CD4-positive, alpha-beta T cell (primary cell): ENCODE data around the gene PGM5. TPM values are rescaled to one million over a fixed set of nuclear protein-coding genes. Genes with fewer than 3 reads are reported as not detected.

Experiments used
- ATAC-seq: fragments of 200-7000 bp; cut with Tn5 transposase; one replicate; pipeline ENCODE4 v1.10.0; 2022; ENCODE audit warnings: mild to moderate bottlenecking; ENCODE audit not compliant: poor library complexity
- CTCF ChIA-PET: fragments of 350-600 bp; sonication (Branson Sonifier 250); formaldehyde crosslinking; loops from one replicate; lab custom pipeline; 2021; ENCODE audit warnings: antibody characterized with exemption, inconsistent platforms; lab: Charles Lee
- POLR2A ChIA-PET: fragments of 350-600 bp; sonication (Branson Sonifier 250); formaldehyde crosslinking; loops from one replicate; lab custom pipeline; 2021; ENCODE audit warnings: antibody characterized with exemption, inconsistent platforms; lab: Charles Lee
- DNase-seq, 14 experiments: peaks; one replicate each; pipeline ENCODE4 v3.0.0-alpha.2; 2013 to 2020; ENCODE audit warnings: mixed read lengths in 2 of 14
- H3K27ac ChIP-seq, 2 donors: one replicate each; pipeline versions ENCODE4 v1.5.1 to v1.7.0; 2013; ENCODE audit warnings: low read length in 2 of 2, low read depth in 1 of 2, mild to moderate bottlenecking in 1 of 2
- H3K27me3 ChIP-seq, 2 experiments: 1 replicate in 1 of 2; 2 replicates in 1 of 2; pipeline versions ENCODE4 v1.6.1 to v1.7.0; 2013; ENCODE audit warnings: low read length in 2 of 2, control low read depth in 1 of 2, mild to moderate bottlenecking in 1 of 2, moderate library complexity in 1 of 2; ENCODE audit not compliant: insufficient read depth in 2 of 2, control insufficient read depth in 1 of 2
- H3K36me3 ChIP-seq: one replicate; pipeline ENCODE4 v1.6.1; 2013; ENCODE audit warnings: low read length, control low read depth; ENCODE audit not compliant: insufficient read depth
- H3K4me1 ChIP-seq: one replicate; pipeline ENCODE4 v1.6.1; 2013; ENCODE audit warnings: low read length, control low read depth; ENCODE audit not compliant: insufficient read depth
- H3K4me3 ChIP-seq: one replicate; pipeline ENCODE4 v1.5.1; 2013; ENCODE audit warnings: mild to moderate bottlenecking, low read length, moderate library complexity
- H3K9me3 ChIP-seq, 2 experiments: 1 replicate in 1 of 2; 2 replicates in 1 of 2; pipeline versions ENCODE4 v1.6.1 to v1.7.0; 2013; ENCODE audit warnings: low read length in 2 of 2, mild to moderate bottlenecking in 2 of 2, control low read depth in 1 of 2, moderate library complexity in 1 of 2; ENCODE audit not compliant: control insufficient read depth in 1 of 2, insufficient read depth in 1 of 2
- H3K27ac Mint-ChIP-seq: one replicate; pipeline ENCODE4 v1.8.0; 2020; ENCODE audit warnings: mixed read lengths
- H3K27me3 Mint-ChIP-seq: one replicate; pipeline ENCODE4 v1.8.0; 2021; ENCODE audit warnings: mixed read lengths
- H3K36me3 Mint-ChIP-seq: one replicate; pipeline ENCODE4 v1.8.0; 2021; ENCODE audit warnings: low read depth, mixed read lengths
- H3K4me1 Mint-ChIP-seq: one replicate; pipeline ENCODE4 v1.8.0; 2021; ENCODE audit warnings: low read depth, mixed read lengths
- H3K4me3 Mint-ChIP-seq: one replicate; pipeline ENCODE4 v1.8.0; 2020; ENCODE audit warnings: mild to moderate bottlenecking, mixed read lengths
- H3K9me3 Mint-ChIP-seq: one replicate; pipeline ENCODE4 v1.8.0; 2020; ENCODE audit warnings: mixed read lengths
- intact Hi-C, 2 experiments: fragments of 100-400 bp; cut with DNase I in 1 of 2; cut with micrococcal nuclease in 1 of 2; formaldehyde crosslinking; loops; one replicate each; pipeline versions ENCODE4 v1.15.1 to v1.9.0; 2023 to 2025; cut with DNase I, micrococcal nuclease
- total RNA-seq, 174 experiments: library from RNA in 2 of 174; stranded (reverse) in 2 of 174; gene quantifications; one replicate each; pipeline ENCODE4 v1.2.3 and lab custom pipeline; 2021 to 2026
- TF ChIP-seq, protein P1 (sequence below): fragments of 200-600 bp; IDR thresholded peaks from one replicate; pipeline ENCODE4 v1.8.0; 2022; ENCODE audit warnings: antibody characterized with exemption, mild to moderate bottlenecking

PGM5 gene
- total RNA-seq, 2 experiments from 2014 or later, result not detected

DNA sequence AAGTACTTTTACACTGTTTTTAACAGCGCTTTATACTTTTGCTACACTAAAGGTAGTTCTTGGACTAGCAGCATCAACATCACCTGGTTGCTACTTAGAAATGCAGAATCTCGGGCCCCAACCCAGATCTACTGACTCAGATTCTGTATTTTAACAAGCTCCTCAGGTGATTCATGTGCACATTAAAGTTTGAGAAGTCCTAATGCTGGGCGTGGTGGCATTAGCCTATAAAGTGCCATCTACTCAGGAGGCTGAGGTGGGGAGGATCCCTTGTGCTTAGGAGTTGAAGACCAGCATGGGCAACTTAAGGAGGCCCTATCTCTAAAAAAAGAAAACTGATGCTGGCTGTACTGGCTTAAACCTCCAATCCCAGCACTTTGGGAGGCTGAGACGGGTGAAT lies 157.6 kb downstream of the PGM5 start:
- Mint-ChIP-seq H3K36me3 (no peaks in the 10 kb centered on the region), H3K4me3 (no peak overlapping the region), H3K27me3 (peaks cover 15% of the 10 kb centered on the region), H3K27ac (no peak overlapping the region), H3K9me3 (peaks cover 3% of the 10 kb centered on the region), H3K4me1 (no peaks in the 10 kb centered on the region)
- POLR2A ChIA-PET, result no interaction called here
- H3K9me3 ChIP-seq, result peaks cover 7% of the 10 kb centered on the region in 2 experiments
- CTCF ChIA-PET, result no interaction called here
- DNase-seq, result no peak
- no peaks in the 10 kb centered on the region for H3K27me3 ChIP-seq
- H3K36me3 ChIP-seq, result no peaks in the 10 kb centered on the region
- no peak overlapping the region for H3K4me3 ChIP-seq
- no peak overlapping the region for H3K27ac ChIP-seq
- intact Hi-C loops, result no loop called here
- TF ChIP-seq, protein P1, sequence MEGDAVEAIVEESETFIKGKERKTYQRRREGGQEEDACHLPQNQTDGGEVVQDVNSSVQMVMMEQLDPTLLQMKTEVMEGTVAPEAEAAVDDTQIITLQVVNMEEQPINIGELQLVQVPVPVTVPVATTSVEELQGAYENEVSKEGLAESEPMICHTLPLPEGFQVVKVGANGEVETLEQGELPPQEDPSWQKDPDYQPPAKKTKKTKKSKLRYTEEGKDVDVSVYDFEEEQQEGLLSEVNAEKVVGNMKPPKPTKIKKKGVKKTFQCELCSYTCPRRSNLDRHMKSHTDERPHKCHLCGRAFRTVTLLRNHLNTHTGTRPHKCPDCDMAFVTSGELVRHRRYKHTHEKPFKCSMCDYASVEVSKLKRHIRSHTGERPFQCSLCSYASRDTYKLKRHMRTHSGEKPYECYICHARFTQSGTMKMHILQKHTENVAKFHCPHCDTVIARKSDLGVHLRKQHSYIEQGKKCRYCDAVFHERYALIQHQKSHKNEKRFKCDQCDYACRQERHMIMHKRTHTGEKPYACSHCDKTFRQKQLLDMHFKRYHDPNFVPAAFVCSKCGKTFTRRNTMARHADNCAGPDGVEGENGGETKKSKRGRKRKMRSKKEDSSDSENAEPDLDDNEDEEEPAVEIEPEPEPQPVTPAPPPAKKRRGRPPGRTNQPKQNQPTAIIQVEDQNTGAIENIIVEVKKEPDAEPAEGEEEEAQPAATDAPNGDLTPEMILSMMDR, result no peak
- ATAC-seq, result no peak
- no peaks in the 10 kb centered on the region for H3K4me1 ChIP-seq

DNA sequence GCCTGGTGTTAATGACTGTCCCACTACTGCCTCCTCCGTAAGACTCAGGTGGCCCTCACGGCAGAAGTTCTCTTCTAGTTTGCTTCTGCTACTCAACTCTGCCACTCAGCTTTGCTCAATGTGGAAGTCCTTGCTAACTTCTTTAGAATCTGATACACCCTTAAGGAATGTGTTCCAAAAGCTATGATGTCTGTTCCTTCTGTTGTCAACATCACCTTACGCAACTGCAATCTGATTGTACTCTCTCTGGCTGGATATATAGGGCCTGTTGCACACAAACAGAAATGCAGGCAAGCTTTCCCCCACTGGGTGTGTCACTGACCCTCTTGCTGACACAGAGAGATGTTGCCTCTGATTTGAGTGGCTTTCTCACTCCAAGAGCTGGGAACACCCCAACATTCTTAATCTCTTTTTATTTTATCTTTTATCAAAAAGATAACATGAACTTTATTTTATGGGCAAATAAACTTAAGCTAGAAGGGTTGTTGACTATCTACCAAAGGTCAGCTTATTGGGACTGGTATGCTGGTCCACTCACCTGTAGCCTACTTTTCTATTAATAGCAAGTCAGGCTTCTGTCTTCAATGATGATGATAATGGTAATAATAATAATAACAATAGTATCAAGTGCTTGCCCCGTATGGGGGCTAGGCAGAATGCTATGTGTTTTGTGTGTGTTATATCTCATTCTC lies 159.1 kb downstream of the PGM5 start:
- POLR2A ChIA-PET, result no interaction called here
- CTCF ChIA-PET, result interaction anchor here (0.6 kb wide), 1 partner anchor 839 kb away, joined by 3 read pairs; no protein-coding TSS in a partner anchor
- Histone ChIP-seq H3K36me3 (no peaks in the 10 kb centered on the region), H3K27ac (no peak overlapping the region), H3K4me3 (no peak overlapping the region), H3K9me3 (peaks cover 7% of the 10 kb centered on the region in 2 experiments), H3K27me3 (no peaks in the 10 kb centered on the region), H3K4me1 (no peaks in the 10 kb centered on the region)
- DNase-seq (no peak), ATAC-seq (no peak)
- H3K36me3 Mint-ChIP-seq, result no peaks in the 10 kb centered on the region
- peaks cover 3% of the 10 kb centered on the region for H3K9me3 Mint-ChIP-seq
- no peaks in the 10 kb centered on the region for H3K4me1 Mint-ChIP-seq
- H3K27ac Mint-ChIP-seq, result no peak overlapping the region
- peaks cover 15% of the 10 kb centered on the region for H3K27me3 Mint-ChIP-seq
- TF ChIP-seq, protein P1, result no peak
- no peak overlapping the region for H3K4me3 Mint-ChIP-seq
- intact Hi-C loops, result no loop called here

DNA sequence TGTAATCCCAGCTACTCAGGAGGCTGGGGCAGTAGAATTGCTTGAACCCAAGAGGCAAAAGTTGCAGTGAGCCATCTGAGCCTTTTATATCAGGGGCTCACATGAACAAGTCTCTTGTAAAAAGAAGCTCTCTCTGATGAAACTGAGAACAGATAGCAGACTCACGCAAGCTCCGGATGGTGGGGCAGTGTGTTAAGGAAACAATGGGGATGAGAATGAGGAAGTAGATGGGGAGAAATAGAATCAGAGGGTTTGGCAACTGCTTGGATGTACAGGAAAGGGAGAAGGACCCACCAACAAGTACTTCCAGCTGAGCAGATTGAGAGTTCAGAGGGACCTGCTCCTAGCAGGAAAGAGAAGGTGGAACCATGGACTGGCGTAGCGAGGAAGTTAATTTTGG lies 165.7 kb downstream of the PGM5 start:
- peak in 2 of 14 experiments; percentile 22 to 35 for DNase-seq
- Histone ChIP-seq H3K4me3 (no peak overlapping the region), H3K27me3 (no peaks in the 10 kb centered on the region), H3K4me1 (no peaks in the 10 kb centered on the region), H3K9me3 (peaks cover 0 to 7% of the 10 kb centered on the region in 2 experiments), H3K36me3 (no peaks in the 10 kb centered on the region), H3K27ac (no peak overlapping the region)
- no peaks in the 10 kb centered on the region for H3K4me1 Mint-ChIP-seq
- POLR2A ChIA-PET, result no interaction called here
- no peak for ATAC-seq
- CTCF ChIA-PET, result no interaction called here
- TF ChIP-seq, protein P1, result no peak
- H3K4me3 Mint-ChIP-seq, result no peak overlapping the region
- no peak overlapping the region for H3K27ac Mint-ChIP-seq
- peaks cover 26% of the 10 kb centered on the region for H3K27me3 Mint-ChIP-seq
- no peaks in the 10 kb centered on the region for H3K36me3 Mint-ChIP-seq
- peaks cover 3% of the 10 kb centered on the region for H3K9me3 Mint-ChIP-seq
- intact Hi-C loops, result no loop called here
